Panc1 (cell line): ENCODE measurements around the gene LNX1. TPM values are rescaled to one million over a fixed set of nuclear protein-coding genes. Genes with fewer than 3 reads are reported as not detected.

Experiments used
- ATAC-seq: fragments of 200-7000 bp; cut with Tn5 transposase; 2 replicates; pipeline ENCODE4 v1.9.1; 2020; ENCODE audit warnings: mild to moderate bottlenecking, moderate library complexity
- BruUV-seq: library from RNA; stranded (reverse); fragments of 400-500 nt; replicated peaks from 2 replicates; lab custom pipeline; 2021; lab: Mats Ljungman, UMichigan
- CTCF ChIA-PET: fragments of 300-600 bp; sonication (Branson Sonifier 250); formaldehyde crosslinking; loops from one replicate; lab custom pipeline; 2022; ENCODE audit warnings: antibody characterized with exemption; lab: Charles Lee
- POLR2A ChIA-PET: fragments of 300-600 bp; sonication (Branson Sonifier 250); formaldehyde crosslinking; loops from one replicate; lab custom pipeline; 2022; ENCODE audit warnings: antibody characterized with exemption; lab: Charles Lee
- DNase-seq: peaks from one replicate; pipeline ENCODE4 v3.0.0-alpha.2; 2010; ENCODE audit warnings: low read depth, low spot score
- H3K27ac ChIP-seq: 2 replicates; pipeline ENCODE4 v1.5.1; 2011; ENCODE audit warnings: mild to moderate bottlenecking, low read length, inconsistent platforms
- H3K27me3 ChIP-seq: fragments of 200-500 bp; sonication (Bioruptor generic); 2 replicates; pipeline ENCODE4 v1.6.0; 2014; ENCODE audit warnings: low read length, inconsistent platforms; ENCODE audit not compliant: control insufficient read depth, insufficient read depth
- H3K36me3 ChIP-seq: fragments of 200-500 bp; sonication (Bioruptor generic); 2 replicates; pipeline ENCODE4 v1.5.1; 2014; ENCODE audit warnings: inconsistent platforms, mild to moderate bottlenecking, low read length, moderate library complexity; ENCODE audit not compliant: control insufficient read depth, insufficient read depth
- H3K4me1 ChIP-seq: 2 replicates; pipeline ENCODE4 v1.5.1; 2011; ENCODE audit warnings: inconsistent platforms, mild to moderate bottlenecking, low read length, moderate library complexity; ENCODE audit not compliant: control insufficient read depth, insufficient read depth
- H3K4me3 ChIP-seq, 2 experiments: 2 replicates each; pipeline ENCODE4 v1.5.1; 2011 to 2012; ENCODE audit warnings: low read depth in 2 of 2, low read length in 2 of 2, mild to moderate bottlenecking in 2 of 2, inconsistent platforms in 1 of 2, moderate library complexity in 1 of 2
- H3K9me3 ChIP-seq: fragments of 200-500 bp; sonication (Bioruptor generic); 2 replicates; pipeline ENCODE4 v1.5.1; 2014; ENCODE audit warnings: low read depth, mild to moderate bottlenecking, inconsistent platforms, low read length, moderate library complexity; ENCODE audit not compliant: control insufficient read depth, insufficient read depth
- CTCF ChIP-seq: fragments of 450-650 bp; IDR thresholded peaks from 2 replicates; pipeline ENCODE4 v1.5.1; 2017; ENCODE audit warnings: mild to moderate bottlenecking
- POLR2AphosphoS5 ChIP-seq: IDR thresholded peaks from 2 replicates; pipeline ENCODE4 v1.6.1; 2012; ENCODE audit warnings: mild to moderate bottlenecking, low read depth, low read length, moderate library complexity
- SIN3A ChIP-seq: IDR thresholded peaks from 2 replicates; pipeline ENCODE4 v1.6.1; 2012; ENCODE audit warnings: low read depth, mild to moderate bottlenecking, low read length, moderate library complexity, borderline replicate concordance; ENCODE audit not compliant: insufficient read depth
- TCF7L2 ChIP-seq: IDR thresholded peaks from 2 replicates; pipeline ENCODE4 v1.6.1; 2011; ENCODE audit warnings: mild to moderate bottlenecking, low read depth, low read length, inconsistent platforms
- in situ Hi-C: cut with HindIII; loops from 2 replicates; pipeline ENCODE4 v1.10.0; 2016; ENCODE audit warnings: low sequenced_read_pairs, low pct_unique_long_range_greater_than_20kb
- intact Hi-C: fragments of 100-400 bp; cut with micrococcal nuclease; formaldehyde crosslinking; loops from one replicate; pipeline ENCODE4 v1.10.0; 2022; ENCODE audit not compliant: unreplicated experiment
- total RNA-seq: library from RNA; stranded (reverse); gene quantifications from one replicate; pipeline ENCODE4 v1.2.1, GENCODE V29; 2021; ENCODE audit not compliant: unreplicated experiment
- TF ChIP-seq, protein P1 (sequence below), 2 experiments: IDR thresholded peaks; 2 replicates each; pipeline ENCODE4 v1.6.1; 2011 to 2012; ENCODE audit warnings: low read depth in 2 of 2, control low read depth in 1 of 2, low read length in 1 of 2, mild to moderate bottlenecking in 1 of 2, moderate library complexity in 1 of 2; ENCODE audit not compliant: insufficient read depth in 1 of 2

Gene LNX1
- total RNA-seq, 1 experiment from 2014 or later: 0.18 TPM

DNA sequence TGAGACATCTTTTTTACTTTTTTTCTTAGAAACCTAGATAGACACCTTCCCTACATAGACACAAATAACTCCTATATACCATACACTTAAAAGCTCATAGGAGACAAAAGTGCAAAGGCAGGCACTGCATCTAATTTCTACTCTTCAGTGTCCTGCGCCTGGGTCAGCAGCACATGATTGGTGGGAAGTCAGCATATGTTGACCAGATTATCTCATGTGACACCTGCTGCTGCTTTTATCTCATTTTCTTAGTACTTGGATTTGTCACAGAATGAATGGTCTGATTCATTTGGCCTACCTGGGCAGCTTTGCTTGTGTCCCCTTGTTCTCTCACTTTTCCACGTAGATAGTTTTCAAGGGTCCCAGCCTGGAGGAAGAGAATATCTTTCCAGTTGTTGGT, 24.9 kb upstream of the LNX1 start:
- DNase-seq: no peak
- H3K36me3 ChIP-seq: no peaks in the 10 kb centered on the region
- in situ Hi-C loops: no loop called here
- no peak for TF ChIP-seq POLR2AphosphoS5
- no peaks in the 10 kb centered on the region for H3K9me3 ChIP-seq
- no peak overlapping the region for H3K4me3 ChIP-seq
- ChIA-PET CTCF (no interaction called here), POLR2A (no interaction called here)
- ATAC-seq: no peak
- no TSS peak for BruUV-seq
- intact Hi-C loops: no loop called here
- no peaks in the 10 kb centered on the region for H3K4me1 ChIP-seq
- H3K27ac ChIP-seq: no peak overlapping the region
- no peaks in the 10 kb centered on the region for H3K27me3 ChIP-seq

DNA sequence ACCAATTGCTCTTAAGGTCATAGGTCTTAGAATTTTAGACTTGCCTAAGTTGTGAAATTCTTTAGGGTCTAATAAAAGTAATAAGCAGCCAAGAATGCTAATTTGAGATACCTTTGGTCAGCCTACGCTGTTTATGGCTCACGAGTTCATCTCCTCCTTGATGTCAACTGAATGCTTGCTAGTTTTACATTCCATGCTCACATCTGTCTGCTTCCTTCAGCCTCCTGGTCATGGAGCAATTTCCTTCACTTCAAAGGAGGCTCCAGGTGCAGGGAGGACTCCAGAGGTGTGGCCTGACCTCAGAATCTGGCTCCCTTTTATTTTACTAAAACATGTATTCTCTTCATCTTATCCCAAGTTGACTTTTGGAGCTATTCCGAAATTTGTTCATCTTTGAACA, 23.3 kb upstream of the LNX1 start:
- ChIA-PET POLR2A (no interaction called here), CTCF (no interaction called here)
- ATAC-seq (no peak), DNase-seq (no peak)
- Histone ChIP-seq H3K27ac (no peak overlapping the region), H3K4me1 (no peaks in the 10 kb centered on the region), H3K36me3 (no peaks in the 10 kb centered on the region), H3K27me3 (no peaks in the 10 kb centered on the region), H3K4me3 (no peak overlapping the region), H3K9me3 (no peaks in the 10 kb centered on the region)
- intact Hi-C loops (no loop called here), in situ Hi-C loops (no loop called here)
- no peak for TF ChIP-seq SIN3A
- TF ChIP-seq CTCF: no peak
- no peak for TF ChIP-seq TCF7L2
- TF ChIP-seq, protein P1, sequence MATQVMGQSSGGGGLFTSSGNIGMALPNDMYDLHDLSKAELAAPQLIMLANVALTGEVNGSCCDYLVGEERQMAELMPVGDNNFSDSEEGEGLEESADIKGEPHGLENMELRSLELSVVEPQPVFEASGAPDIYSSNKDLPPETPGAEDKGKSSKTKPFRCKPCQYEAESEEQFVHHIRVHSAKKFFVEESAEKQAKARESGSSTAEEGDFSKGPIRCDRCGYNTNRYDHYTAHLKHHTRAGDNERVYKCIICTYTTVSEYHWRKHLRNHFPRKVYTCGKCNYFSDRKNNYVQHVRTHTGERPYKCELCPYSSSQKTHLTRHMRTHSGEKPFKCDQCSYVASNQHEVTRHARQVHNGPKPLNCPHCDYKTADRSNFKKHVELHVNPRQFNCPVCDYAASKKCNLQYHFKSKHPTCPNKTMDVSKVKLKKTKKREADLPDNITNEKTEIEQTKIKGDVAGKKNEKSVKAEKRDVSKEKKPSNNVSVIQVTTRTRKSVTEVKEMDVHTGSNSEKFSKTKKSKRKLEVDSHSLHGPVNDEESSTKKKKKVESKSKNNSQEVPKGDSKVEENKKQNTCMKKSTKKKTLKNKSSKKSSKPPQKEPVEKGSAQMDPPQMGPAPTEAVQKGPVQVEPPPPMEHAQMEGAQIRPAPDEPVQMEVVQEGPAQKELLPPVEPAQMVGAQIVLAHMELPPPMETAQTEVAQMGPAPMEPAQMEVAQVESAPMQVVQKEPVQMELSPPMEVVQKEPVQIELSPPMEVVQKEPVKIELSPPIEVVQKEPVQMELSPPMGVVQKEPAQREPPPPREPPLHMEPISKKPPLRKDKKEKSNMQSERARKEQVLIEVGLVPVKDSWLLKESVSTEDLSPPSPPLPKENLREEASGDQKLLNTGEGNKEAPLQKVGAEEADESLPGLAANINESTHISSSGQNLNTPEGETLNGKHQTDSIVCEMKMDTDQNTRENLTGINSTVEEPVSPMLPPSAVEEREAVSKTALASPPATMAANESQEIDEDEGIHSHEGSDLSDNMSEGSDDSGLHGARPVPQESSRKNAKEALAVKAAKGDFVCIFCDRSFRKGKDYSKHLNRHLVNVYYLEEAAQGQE (IDR thresholded peaks at IDR 0.05; ENCODE audit: insufficient read depth in 1 of 2, low read depth in 2 of 2, low read length in 1 of 2): no peak
- TF ChIP-seq POLR2AphosphoS5: no peak
- BruUV-seq: no TSS peak

DNA sequence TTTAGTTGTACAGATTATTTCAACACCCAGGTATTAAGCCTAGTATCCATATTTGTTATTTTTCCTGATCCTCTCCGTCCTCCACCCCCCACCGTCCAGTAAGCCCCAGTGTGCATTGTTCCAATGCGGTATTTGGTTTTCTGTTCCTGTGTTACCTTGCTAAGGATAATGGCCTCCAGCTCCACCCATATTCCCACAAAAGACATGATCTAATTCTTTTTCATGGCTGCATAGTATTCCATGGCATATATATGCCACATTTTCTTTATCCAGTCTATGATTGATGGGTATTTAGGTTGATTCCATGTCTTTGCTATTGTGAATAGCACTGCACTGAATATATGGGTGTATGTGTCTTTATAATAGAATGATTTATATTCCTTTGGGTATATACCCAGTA, 22.1 kb upstream of the LNX1 start:
- no peaks in the 10 kb centered on the region for H3K4me1 ChIP-seq
- CTCF ChIA-PET: no interaction called here
- DNase-seq: no peak
- H3K36me3 ChIP-seq: no peaks in the 10 kb centered on the region
- no peak overlapping the region for H3K4me3 ChIP-seq
- TF ChIP-seq, protein P1 (IDR thresholded peaks at IDR 0.05; ENCODE audit: insufficient read depth in 1 of 2, low read depth in 2 of 2, low read length in 1 of 2): no peak
- no peak for TF ChIP-seq TCF7L2
- TF ChIP-seq SIN3A: no peak
- no peak for TF ChIP-seq POLR2AphosphoS5
- no peak for TF ChIP-seq CTCF
- no TSS peak for BruUV-seq
- POLR2A ChIA-PET: no interaction called here
- intact Hi-C loops (no loop called here), in situ Hi-C loops (no loop called here)
- H3K27me3 ChIP-seq: no peaks in the 10 kb centered on the region
- ATAC-seq: no peak
- no peak overlapping the region for H3K27ac ChIP-seq
- H3K9me3 ChIP-seq: no peaks in the 10 kb centered on the region
